PC-3 (cell line): ENCODE data around the gene OSTC.

Source experiments
- CTCF ChIP-seq: fragments of 300-600 bp; sonication (generic); conservative IDR thresholded peaks from 2 replicates; pipeline ENCODE4 v1.5.1; 2017; ENCODE audit warnings: antibody characterized with exemption, low read depth, mild to moderate bottlenecking, low read length
- EZH2phosphoT487 ChIP-seq: fragments of 300-600 bp; sonication (generic); IDR thresholded peaks from 2 replicates; pipeline ENCODE4 v1.6.1; 2018; ENCODE audit warnings: mild to moderate bottlenecking, antibody characterized with exemption, low read length, borderline replicate concordance

- no peak for TF ChIP-seq CTCF
- no peak for TF ChIP-seq EZH2phosphoT487
Measured at GRCh38 chr4:108700081-108700757, 49.8 kb downstream of the OSTC start.
